ENCODE data around the gene TNRC6A. TPM values are rescaled to one million over a fixed set of nuclear protein-coding genes. Genes with fewer than 3 reads are reported as not detected.
A peak's percentile ranks its signal among the peaks of the same experiment; 100 is the strongest.

TNRC6A gene
- total and polyA plus RNA-seq, 2 of the 13 experiments (the other 11 are each of a cell fraction or from before 2014, with no cell fraction given): 30.9 to 43.6 TPM

DNA sequence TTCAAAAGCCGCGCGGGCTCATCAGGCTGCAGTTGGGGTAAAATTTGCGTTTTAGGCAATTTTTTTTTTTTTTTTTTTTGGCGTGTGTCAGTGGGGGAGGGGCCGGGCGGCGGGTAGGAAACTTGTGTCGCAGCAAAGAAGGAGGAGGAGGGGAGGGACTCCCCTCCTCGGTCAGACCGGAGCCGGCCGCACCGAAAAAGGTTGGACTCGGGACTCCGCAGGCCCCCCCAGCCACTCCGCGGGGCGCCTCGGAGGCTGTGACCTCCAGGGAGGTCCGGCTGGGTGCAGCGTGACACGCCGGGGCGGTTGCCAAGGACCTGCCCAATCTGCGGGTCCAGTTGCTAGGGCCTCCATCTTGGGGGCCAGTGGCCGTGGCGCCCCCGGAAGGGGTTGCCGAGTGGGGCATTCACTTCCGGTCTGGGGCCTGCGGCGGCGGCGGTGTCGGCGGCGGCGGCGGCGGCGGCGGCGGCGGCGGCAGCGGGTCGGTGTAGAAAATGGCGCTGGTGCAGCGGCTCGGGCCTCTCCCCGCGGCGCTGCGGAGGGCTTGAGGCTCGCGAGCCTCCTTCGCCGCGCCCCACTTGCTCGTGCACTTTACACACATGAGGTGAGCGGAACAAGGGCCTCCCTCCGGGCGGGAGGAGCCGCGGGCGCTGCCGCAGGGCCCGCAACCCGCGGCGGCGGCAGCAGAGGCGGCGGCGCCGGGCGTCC, at the start of gene TNRC6A (continued):
- TF ChIP-seq PCBP1 (IDR thresholded peaks at IDR 0.05; ENCODE audit: borderline replicate concordance, low read depth, low read length) (peak; percentile 72; the same call in 1 of the 2 replicates), ZNF331 (CRISPR knock-in tag; IDR thresholded peaks at IDR 0.05) (peak; percentile 63; the same call in 1 of the 2 replicates), SALL2 (CRISPR knock-in tag; IDR thresholded peaks at IDR 0.05) (peak; percentile 93; the same call in 1 of the 2 replicates), WIZ (CRISPR knock-in tag; IDR thresholded peaks at IDR 0.05) (peak; percentile 70; the same call in 1 of the 2 replicates), NFATC3 (CRISPR knock-in tag; IDR thresholded peaks at IDR 0.05) (no peak), NR2C2 (CRISPR knock-in tag; IDR thresholded peaks at IDR 0.05; ENCODE audit: borderline replicate concordance) (peak; percentile 100), ZNF850 (CRISPR knock-in tag; conservative IDR thresholded peaks at IDR 0.05) (no peak), ZNF446 (CRISPR knock-in tag; IDR thresholded peaks at IDR 0.05) (peak; percentile 79; the same call in 1 of the 2 replicates), MBD4 (IDR thresholded peaks at IDR 0.05; ENCODE audit: borderline replicate concordance, low read length) (no peak), HOXA3 (CRISPR knock-in tag; IDR thresholded peaks at IDR 0.05) (peak; percentile 98), ZKSCAN1 (IDR thresholded peaks at IDR 0.05; ENCODE audit: low read length) (no peak), ZNF44 (CRISPR knock-in tag; IDR thresholded peaks at IDR 0.05) (0 out of 2 replicates have a peak, but pooled peaks have one; percentile 48), ZNF550 (CRISPR knock-in tag; IDR thresholded peaks at IDR 0.05; ENCODE audit: borderline replicate concordance) (no peak), SAP130 (CRISPR knock-in tag; IDR thresholded peaks at IDR 0.05; ENCODE audit: low read depth) (peak; percentile 93), ZNF441 (CRISPR knock-in tag; IDR thresholded peaks at IDR 0.05; ENCODE audit: borderline replicate concordance) (peak; percentile 49; the same call in 1 of the 2 replicates)
- TF ChIP-seq, protein P1, sequence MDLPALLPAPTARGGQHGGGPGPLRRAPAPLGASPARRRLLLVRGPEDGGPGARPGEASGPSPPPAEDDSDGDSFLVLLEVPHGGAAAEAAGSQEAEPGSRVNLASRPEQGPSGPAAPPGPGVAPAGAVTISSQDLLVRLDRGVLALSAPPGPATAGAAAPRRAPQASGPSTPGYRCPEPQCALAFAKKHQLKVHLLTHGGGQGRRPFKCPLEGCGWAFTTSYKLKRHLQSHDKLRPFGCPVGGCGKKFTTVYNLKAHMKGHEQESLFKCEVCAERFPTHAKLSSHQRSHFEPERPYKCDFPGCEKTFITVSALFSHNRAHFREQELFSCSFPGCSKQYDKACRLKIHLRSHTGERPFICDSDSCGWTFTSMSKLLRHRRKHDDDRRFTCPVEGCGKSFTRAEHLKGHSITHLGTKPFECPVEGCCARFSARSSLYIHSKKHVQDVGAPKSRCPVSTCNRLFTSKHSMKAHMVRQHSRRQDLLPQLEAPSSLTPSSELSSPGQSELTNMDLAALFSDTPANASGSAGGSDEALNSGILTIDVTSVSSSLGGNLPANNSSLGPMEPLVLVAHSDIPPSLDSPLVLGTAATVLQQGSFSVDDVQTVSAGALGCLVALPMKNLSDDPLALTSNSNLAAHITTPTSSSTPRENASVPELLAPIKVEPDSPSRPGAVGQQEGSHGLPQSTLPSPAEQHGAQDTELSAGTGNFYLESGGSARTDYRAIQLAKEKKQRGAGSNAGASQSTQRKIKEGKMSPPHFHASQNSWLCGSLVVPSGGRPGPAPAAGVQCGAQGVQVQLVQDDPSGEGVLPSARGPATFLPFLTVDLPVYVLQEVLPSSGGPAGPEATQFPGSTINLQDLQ (CRISPR knock-in tag; IDR thresholded peaks at IDR 0.05): peak; percentile 70
- TF ChIP-seq, protein P2, sequence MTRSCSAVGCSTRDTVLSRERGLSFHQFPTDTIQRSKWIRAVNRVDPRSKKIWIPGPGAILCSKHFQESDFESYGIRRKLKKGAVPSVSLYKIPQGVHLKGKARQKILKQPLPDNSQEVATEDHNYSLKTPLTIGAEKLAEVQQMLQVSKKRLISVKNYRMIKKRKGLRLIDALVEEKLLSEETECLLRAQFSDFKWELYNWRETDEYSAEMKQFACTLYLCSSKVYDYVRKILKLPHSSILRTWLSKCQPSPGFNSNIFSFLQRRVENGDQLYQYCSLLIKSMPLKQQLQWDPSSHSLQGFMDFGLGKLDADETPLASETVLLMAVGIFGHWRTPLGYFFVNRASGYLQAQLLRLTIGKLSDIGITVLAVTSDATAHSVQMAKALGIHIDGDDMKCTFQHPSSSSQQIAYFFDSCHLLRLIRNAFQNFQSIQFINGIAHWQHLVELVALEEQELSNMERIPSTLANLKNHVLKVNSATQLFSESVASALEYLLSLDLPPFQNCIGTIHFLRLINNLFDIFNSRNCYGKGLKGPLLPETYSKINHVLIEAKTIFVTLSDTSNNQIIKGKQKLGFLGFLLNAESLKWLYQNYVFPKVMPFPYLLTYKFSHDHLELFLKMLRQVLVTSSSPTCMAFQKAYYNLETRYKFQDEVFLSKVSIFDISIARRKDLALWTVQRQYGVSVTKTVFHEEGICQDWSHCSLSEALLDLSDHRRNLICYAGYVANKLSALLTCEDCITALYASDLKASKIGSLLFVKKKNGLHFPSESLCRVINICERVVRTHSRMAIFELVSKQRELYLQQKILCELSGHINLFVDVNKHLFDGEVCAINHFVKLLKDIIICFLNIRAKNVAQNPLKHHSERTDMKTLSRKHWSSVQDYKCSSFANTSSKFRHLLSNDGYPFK (CRISPR knock-in tag; IDR thresholded peaks at IDR 0.05; ENCODE audit: borderline replicate concordance): peak; percentile 78; the same call in 1 of the 2 replicates
- TF ChIP-seq, protein P3, sequence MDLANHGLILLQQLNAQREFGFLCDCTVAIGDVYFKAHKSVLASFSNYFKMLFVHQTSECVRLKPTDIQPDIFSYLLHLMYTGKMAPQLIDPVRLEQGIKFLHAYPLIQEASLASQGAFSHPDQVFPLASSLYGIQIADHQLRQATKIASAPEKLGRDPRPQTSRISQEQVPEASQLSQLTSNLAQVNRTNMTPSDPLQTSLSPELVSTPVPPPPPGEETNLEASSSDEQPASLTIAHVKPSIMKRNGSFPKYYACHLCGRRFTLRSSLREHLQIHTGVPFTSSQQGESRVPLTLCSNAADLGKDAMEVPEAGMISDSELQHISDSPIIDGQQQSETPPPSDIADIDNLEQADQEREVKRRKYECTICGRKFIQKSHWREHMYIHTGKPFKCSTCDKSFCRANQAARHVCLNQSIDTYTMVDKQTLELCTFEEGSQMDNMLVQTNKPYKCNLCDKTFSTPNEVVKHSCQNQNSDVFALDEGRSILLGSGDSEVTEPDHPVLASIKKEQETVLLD (CRISPR knock-in tag; IDR thresholded peaks at IDR 0.05; ENCODE audit: low read depth): peak; percentile 99
- TF ChIP-seq, protein P4, sequence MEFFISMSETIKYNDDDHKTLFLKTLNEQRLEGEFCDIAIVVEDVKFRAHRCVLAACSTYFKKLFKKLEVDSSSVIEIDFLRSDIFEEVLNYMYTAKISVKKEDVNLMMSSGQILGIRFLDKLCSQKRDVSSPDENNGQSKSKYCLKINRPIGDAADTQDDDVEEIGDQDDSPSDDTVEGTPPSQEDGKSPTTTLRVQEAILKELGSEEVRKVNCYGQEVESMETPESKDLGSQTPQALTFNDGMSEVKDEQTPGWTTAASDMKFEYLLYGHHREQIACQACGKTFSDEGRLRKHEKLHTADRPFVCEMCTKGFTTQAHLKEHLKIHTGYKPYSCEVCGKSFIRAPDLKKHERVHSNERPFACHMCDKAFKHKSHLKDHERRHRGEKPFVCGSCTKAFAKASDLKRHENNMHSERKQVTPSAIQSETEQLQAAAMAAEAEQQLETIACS (CRISPR knock-in tag; IDR thresholded peaks at IDR 0.05): 0 out of 2 replicates have a peak, but pooled peaks have one; percentile 15
- TF ChIP-seq, protein P5, sequence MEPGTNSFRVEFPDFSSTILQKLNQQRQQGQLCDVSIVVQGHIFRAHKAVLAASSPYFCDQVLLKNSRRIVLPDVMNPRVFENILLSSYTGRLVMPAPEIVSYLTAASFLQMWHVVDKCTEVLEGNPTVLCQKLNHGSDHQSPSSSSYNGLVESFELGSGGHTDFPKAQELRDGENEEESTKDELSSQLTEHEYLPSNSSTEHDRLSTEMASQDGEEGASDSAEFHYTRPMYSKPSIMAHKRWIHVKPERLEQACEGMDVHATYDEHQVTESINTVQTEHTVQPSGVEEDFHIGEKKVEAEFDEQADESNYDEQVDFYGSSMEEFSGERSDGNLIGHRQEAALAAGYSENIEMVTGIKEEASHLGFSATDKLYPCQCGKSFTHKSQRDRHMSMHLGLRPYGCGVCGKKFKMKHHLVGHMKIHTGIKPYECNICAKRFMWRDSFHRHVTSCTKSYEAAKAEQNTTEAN (CRISPR knock-in tag; conservative IDR thresholded peaks at IDR 0.05): 0 out of 2 replicates have a peak, but pooled peaks have one; percentile 47
